Measurements from ENCODE around the gene SLC9A6. TPM values are rescaled to one million over a fixed set of nuclear protein-coding genes. Genes with fewer than 3 reads are reported as not detected.

Gene SLC9A6
- total RNA-seq, 4 donors from 2014 or later, result 9.9 to 28.7 (median 17.3) TPM

GRCh38 chrX:136051611-136052010, 66.4 kb downstream of the SLC9A6 start:
- no peak for TF ChIP-seq CTCF (IDR thresholded peaks at IDR 0.05)
- TF ChIP-seq POLR2A (IDR thresholded peaks at IDR 0.05), result no peak
- no peak overlapping the region for H3K27ac ChIP-seq
- H3K27me3 ChIP-seq, result no peaks in the 10 kb centered on the region
- no peak overlapping the region for H3K4me3 ChIP-seq
- no peaks in the 10 kb centered on the region for H3K36me3 ChIP-seq
- H3K4me1 ChIP-seq, result no peaks in the 10 kb centered on the region
- H3K9me3 ChIP-seq, result no peaks in the 10 kb centered on the region
- no peak for DNase-seq

GRCh38 chrX:136055651-136056221, 70.5 kb downstream of the SLC9A6 start:
- TF ChIP-seq POLR2A (IDR thresholded peaks at IDR 0.05), result no peak
- no peak for TF ChIP-seq CTCF (IDR thresholded peaks at IDR 0.05)
- no peaks in the 10 kb centered on the region for H3K27me3 ChIP-seq
- H3K4me3 ChIP-seq, result no peak overlapping the region

GRCh38 chrX:136057567-136057966, 72.3 kb downstream of the SLC9A6 start:
- DNase-seq, result no peak
- Histone ChIP-seq H3K4me1 (no peaks in the 10 kb centered on the region), H3K27me3 (no peaks in the 10 kb centered on the region), H3K27ac (peak overlapping the region in 1 of 4 donors; percentile 86), H3K9me3 (no peaks in the 10 kb centered on the region), H3K36me3 (no peaks in the 10 kb centered on the region), H3K4me3 (no peak overlapping the region)
- TF ChIP-seq CTCF (IDR thresholded peaks at IDR 0.05), result no peak
- no peak for TF ChIP-seq POLR2A (IDR thresholded peaks at IDR 0.05)

More at GRCh38 chrX:136055651-136056221, 70.5 kb downstream of the SLC9A6 start:
- Histone ChIP-seq H3K36me3 (no peaks in the 10 kb centered on the region), H3K4me1 (no peaks in the 10 kb centered on the region), H3K9me3 (no peaks in the 10 kb centered on the region), H3K27ac (peak overlapping the region; percentile 18 to 86 (median 65))
- no peak for DNase-seq

- Histone ChIP-seq H3K4me1 (no peaks in the 10 kb centered on the region), H3K36me3 (no peaks in the 10 kb centered on the region), H3K27me3 (no peaks in the 10 kb centered on the region), H3K4me3 (no peak overlapping the region), H3K9me3 (no peaks in the 10 kb centered on the region), H3K27ac (peak overlapping the region in 1 of 4 donors; percentile 31)
- no peak for DNase-seq
- TF ChIP-seq CTCF (IDR thresholded peaks at IDR 0.05), result no peak
- no peak for TF ChIP-seq POLR2A (IDR thresholded peaks at IDR 0.05)
Observed at GRCh38 chrX:136059350-136059749, 74.1 kb downstream of the SLC9A6 start.

- no peak for TF ChIP-seq POLR2A (IDR thresholded peaks at IDR 0.05)
- no peak for TF ChIP-seq CTCF (IDR thresholded peaks at IDR 0.05)
- no peaks in the 10 kb centered on the region for H3K9me3 ChIP-seq
- DNase-seq, result no peak
- no peak overlapping the region for H3K4me3 ChIP-seq
- no peaks in the 10 kb centered on the region for H3K27me3 ChIP-seq
- H3K36me3 ChIP-seq, result no peaks in the 10 kb centered on the region
- no peaks in the 10 kb centered on the region for H3K4me1 ChIP-seq
- H3K27ac ChIP-seq, result no peak overlapping the region
Observed at GRCh38 chrX:136061286-136061685, 76.1 kb downstream of the SLC9A6 start.

- no peaks in the 10 kb centered on the region for H3K9me3 ChIP-seq
- TF ChIP-seq CTCF (IDR thresholded peaks at IDR 0.05) (no peak), POLR2A (IDR thresholded peaks at IDR 0.05) (no peak)
- no peaks in the 10 kb centered on the region for H3K4me1 ChIP-seq
- H3K36me3 ChIP-seq, result no peaks in the 10 kb centered on the region
- H3K27me3 ChIP-seq, result no peaks in the 10 kb centered on the region
- no peak for DNase-seq
- H3K27ac ChIP-seq, result no peak overlapping the region
- H3K4me3 ChIP-seq, result no peak overlapping the region
Observed at GRCh38 chrX:136061696-136062095, 76.5 kb downstream of the SLC9A6 start.
